ENCODE results near the gene SAXO2.
"Not testable (repeated sequence)": the region's sequence is repeated elsewhere in the genome, so short reads cannot be mapped to it uniquely, and the experiment has no call there.

Gene SAXO2

DNA sequence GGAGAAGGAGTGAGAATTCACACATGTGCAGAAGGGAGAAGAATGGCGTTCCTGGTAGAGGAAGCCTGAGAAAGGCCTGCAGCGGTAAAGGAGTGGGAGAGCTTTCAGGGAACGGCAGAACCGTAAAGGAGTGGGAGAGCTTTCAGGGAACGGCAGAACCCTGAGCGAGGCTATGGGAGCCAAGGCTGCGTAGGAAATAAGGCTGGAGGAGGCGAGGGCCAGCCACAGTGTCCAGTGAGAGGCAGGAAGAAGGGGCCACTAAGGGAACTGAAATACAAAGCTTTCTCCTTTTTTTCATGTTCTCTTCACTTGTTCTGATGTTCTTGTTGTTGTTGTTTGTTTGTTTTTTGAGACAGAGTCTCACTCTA lies 45.1 kb downstream of the SAXO2 start:
- H3K27ac ChIP-seq = no peak overlapping the region
- no peaks in the 10 kb centered on the region for H3K36me3 ChIP-seq (replicated peaks)
- no peak overlapping the region for H3K4me3 ChIP-seq (ENCODE audit: low read depth, low read length)
- in situ Hi-C loops (cut with HindIII; ENCODE audit: low pct_ligation_motif_present, low sequenced_read_pairs) = no loop called here
- no peaks in the 10 kb centered on the region for H3K27me3 ChIP-seq (replicated peaks)
- TF ChIP-seq, protein P1, sequence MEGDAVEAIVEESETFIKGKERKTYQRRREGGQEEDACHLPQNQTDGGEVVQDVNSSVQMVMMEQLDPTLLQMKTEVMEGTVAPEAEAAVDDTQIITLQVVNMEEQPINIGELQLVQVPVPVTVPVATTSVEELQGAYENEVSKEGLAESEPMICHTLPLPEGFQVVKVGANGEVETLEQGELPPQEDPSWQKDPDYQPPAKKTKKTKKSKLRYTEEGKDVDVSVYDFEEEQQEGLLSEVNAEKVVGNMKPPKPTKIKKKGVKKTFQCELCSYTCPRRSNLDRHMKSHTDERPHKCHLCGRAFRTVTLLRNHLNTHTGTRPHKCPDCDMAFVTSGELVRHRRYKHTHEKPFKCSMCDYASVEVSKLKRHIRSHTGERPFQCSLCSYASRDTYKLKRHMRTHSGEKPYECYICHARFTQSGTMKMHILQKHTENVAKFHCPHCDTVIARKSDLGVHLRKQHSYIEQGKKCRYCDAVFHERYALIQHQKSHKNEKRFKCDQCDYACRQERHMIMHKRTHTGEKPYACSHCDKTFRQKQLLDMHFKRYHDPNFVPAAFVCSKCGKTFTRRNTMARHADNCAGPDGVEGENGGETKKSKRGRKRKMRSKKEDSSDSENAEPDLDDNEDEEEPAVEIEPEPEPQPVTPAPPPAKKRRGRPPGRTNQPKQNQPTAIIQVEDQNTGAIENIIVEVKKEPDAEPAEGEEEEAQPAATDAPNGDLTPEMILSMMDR (IDR thresholded peaks at IDR 0.05; ENCODE audit: low read depth, low read length, missing control alignments) = no peak
- DNase-seq = no peak

DNA sequence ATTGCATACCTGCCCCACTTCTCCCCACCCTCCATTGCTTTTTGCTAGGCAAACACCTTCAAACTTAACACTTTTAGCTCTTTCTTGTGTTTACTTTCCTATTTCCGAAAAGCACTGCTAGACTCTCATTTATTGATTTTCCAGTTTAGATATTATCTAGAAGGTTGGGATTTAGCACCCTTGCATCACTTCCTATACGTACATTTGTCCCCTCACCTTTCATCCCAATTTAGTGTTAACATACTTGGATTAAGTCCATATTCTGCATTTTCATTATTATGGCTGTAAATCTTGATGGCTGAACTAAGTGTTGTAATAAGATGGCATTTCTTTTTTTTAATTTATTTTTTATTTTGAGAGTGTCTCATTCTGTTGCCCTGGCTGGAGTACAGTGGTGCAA lies 47.2 kb downstream of the SAXO2 start:
- Histone ChIP-seq H3K36me3 (replicated peaks) (no peaks in the 10 kb centered on the region), H3K27ac (no peak overlapping the region), H3K4me3 (ENCODE audit: low read depth, low read length) (no peak overlapping the region), H3K27me3 (replicated peaks) (no peaks in the 10 kb centered on the region)
- DNase-seq = no peak
- in situ Hi-C loops (cut with HindIII; ENCODE audit: low pct_ligation_motif_present, low sequenced_read_pairs) = no loop called here
- TF ChIP-seq, protein P1 (IDR thresholded peaks at IDR 0.05; ENCODE audit: low read depth, low read length, missing control alignments) = no peak

DNA sequence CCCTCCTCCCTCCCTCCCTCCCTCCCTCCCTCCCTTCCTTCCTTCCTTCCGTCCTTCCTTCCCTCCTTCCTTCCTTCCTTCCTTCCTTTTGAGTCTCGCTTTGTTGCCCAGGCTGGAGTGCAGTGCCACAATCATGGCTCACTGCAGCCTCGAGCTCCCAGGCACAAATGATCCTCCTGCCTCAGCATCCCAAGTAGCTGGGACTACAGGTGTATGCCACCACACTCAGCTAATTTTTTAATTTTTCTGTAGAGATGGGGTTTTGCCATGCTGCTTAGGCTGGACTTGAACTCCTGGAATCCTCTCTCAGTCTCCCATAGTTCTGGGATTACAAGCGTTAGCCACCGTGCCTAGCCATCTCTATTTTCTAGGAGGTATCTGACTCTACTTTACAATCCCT lies 48.7 kb downstream of the SAXO2 start:
- H3K36me3 ChIP-seq (replicated peaks); H3K4me3 ChIP-seq (ENCODE audit: low read depth, low read length); in situ Hi-C loops (cut with HindIII; ENCODE audit: low pct_ligation_motif_present, low sequenced_read_pairs); DNase-seq; H3K27ac ChIP-seq; H3K27me3 ChIP-seq (replicated peaks): not testable (repeated sequence)

DNA sequence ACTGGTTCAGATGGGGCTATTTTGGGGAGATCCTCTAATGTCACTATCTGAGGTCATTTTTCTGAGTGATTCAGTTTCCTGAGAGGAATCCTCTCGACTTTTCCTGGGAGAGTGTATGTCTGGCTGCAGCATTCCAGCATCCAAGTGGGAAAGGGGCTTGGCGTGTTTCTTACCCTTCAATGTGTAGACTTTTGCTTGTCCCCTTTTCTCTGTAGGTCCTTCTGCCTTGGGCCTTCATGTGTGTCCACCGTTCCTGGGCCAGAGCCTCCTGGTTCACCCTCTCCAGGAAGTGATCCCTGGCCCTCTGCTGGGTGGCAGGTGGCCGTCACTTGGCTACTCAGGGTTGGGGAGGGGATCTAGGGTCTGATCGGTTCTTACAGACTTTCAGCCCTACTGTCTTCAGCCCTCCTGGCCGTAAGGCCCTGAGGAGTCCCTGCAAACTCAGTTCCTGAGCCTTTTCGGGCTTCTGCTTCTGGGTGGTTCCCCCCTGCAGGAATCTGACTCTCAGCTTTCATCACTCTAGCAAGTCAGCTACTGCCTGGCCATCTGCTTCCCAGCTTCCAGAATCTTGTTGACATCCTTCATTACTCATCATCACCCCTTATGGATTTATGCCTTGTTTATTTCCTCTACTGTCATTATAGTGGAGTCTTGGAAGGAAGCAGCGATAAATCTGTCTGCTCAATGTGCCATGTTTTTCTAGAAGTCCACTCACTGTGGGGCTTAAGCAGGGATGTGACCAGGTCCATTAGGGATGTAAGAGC lies 50.1 kb downstream of the SAXO2 start:
- H3K4me3 ChIP-seq (ENCODE audit: low read depth, low read length) = no peak overlapping the region

DNA sequence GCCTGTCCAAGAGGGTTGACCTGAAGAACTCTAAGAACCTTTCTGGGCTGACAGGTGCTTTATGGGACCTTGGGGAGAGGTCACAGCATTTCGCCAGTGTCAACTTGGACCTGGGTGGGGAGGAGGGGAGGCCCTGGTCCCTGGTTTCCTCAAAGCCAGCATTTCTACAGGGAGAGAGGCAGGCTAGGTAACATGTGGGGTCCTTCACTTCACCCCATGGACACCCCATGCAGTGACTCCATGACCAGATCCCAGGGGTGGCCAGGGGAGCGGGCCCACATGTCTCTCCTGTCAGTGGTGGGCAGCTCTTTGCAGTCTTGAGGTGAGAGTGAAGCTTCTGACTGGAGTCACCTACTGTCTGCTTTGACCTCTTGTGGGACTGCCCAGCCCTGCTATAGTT lies 50.8 kb downstream of the SAXO2 start:
- Histone ChIP-seq H3K36me3 (replicated peaks) (no peaks in the 10 kb centered on the region), H3K27me3 (replicated peaks) (no peaks in the 10 kb centered on the region), H3K27ac (no peak overlapping the region), H3K4me3 (ENCODE audit: low read depth, low read length) (no peak overlapping the region)
- TF ChIP-seq, protein P1 (IDR thresholded peaks at IDR 0.05; ENCODE audit: low read depth, low read length, missing control alignments) = no peak
- in situ Hi-C loops (cut with HindIII; ENCODE audit: low pct_ligation_motif_present, low sequenced_read_pairs) = no loop called here
- DNase-seq = no peak

More for the DNA sequence above, 50.1 kb downstream of the SAXO2 start:
- no peak for DNase-seq
- in situ Hi-C loops (cut with HindIII; ENCODE audit: low pct_ligation_motif_present, low sequenced_read_pairs) = no loop called here
- Histone ChIP-seq H3K27me3 (replicated peaks) (no peaks in the 10 kb centered on the region), H3K36me3 (replicated peaks) (no peaks in the 10 kb centered on the region), H3K27ac (no peak overlapping the region)
- TF ChIP-seq, protein P1 (IDR thresholded peaks at IDR 0.05; ENCODE audit: low read depth, low read length, missing control alignments) = no peak

DNA sequence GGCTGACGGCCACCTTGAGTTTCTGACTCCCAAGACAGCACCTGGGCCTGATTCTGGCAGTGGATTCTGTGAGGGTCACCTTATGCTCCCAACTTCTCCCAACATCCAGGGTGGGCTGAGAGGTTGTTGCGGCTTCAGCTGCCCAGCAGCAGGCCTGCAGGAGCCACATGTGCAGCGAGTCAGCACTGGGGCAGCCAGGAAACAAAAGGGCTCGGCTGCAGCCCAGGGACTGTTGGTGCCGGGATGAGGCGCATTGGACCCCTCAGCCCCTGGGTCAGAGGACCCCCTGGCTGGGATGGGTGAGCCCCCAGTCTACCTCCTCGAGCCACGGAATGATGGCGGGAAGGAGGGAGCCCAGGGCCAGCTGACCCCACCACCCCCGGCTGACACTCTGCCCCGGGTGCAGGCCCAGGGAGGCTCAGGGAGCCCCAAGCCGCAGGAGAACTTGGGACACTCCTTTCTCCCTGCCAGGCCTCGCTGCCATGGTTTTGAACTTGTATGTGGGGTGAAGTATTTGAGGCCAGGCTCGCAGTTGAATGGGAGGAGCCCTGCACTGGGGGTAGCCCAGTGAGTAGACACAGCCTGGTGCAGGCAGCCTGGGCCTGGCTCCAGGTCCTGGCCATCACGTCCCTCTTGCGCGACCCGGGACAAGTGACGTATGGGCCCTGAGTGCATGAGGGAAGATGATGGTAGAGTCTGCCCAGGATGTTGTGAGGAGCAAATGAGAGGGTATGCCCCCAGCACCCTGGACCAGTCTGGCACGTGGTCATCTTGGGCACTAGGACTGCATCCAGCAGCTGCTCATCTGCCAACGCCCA lies 51.5 kb downstream of the SAXO2 start:
- H3K36me3 ChIP-seq (replicated peaks); in situ Hi-C loops (cut with HindIII; ENCODE audit: low pct_ligation_motif_present, low sequenced_read_pairs); H3K27me3 ChIP-seq (replicated peaks); H3K27ac ChIP-seq; DNase-seq; H3K4me3 ChIP-seq (ENCODE audit: low read depth, low read length): not testable (repeated sequence)
